Naive thymus-derived CD4-positive, alpha-beta T cell (primary cell): Measurements from ENCODE around the gene COL5A1. TPM values are rescaled to one million over a fixed set of nuclear protein-coding genes. Genes with fewer than 3 reads are reported as not detected.

Experiments
- ATAC-seq: fragments of 150-1000 bp; cut with Tn5 transposase; 2 replicates; pipeline ENCODE4 v1.10.0; 2021; ENCODE audit warnings: mild to moderate bottlenecking, moderate library complexity
- CTCF ChIA-PET: fragments of 350-600 bp; sonication (Branson Sonifier 250); formaldehyde crosslinking; loops from one replicate; lab custom pipeline; 2021; ENCODE audit warnings: antibody characterized with exemption; lab: Charles Lee
- POLR2A ChIA-PET: fragments of 350-600 bp; sonication (Branson Sonifier 250); formaldehyde crosslinking; loops from one replicate; lab custom pipeline; 2021; ENCODE audit warnings: antibody characterized with exemption, inconsistent platforms; lab: Charles Lee
- DNase-seq, 9 donors: peaks; one replicate each; pipeline versions ENCODE4 v3.0.0 to v3.0.0-alpha.2; 2020 to 2022; ENCODE audit warnings: mixed read lengths in 1 of 9
- H3K27ac ChIP-seq: one replicate; pipeline ENCODE4 v1.7.0; 2013; ENCODE audit warnings: mild to moderate bottlenecking, low read depth, low read length, moderate library complexity
- H3K27me3 ChIP-seq, 2 donors: one replicate each; pipeline ENCODE4 v1.7.0; 2013; ENCODE audit warnings: low read length in 2 of 2, mild to moderate bottlenecking in 2 of 2, moderate library complexity in 2 of 2; ENCODE audit not compliant: control insufficient read depth in 2 of 2, insufficient read depth in 2 of 2
- H3K36me3 ChIP-seq, 3 experiments: 1 replicate in 2 of 3; 2 replicates in 1 of 3; pipeline ENCODE4 v1.7.0; 2013; ENCODE audit warnings: low read length in 3 of 3, mild to moderate bottlenecking in 3 of 3, moderate library complexity in 1 of 3; ENCODE audit not compliant: insufficient read depth in 3 of 3, control insufficient read depth in 2 of 3
- H3K4me1 ChIP-seq, 2 donors: one replicate each; pipeline ENCODE4 v1.7.0; 2013; ENCODE audit warnings: low read length in 2 of 2, mild to moderate bottlenecking in 2 of 2, moderate library complexity in 1 of 2; ENCODE audit not compliant: control insufficient read depth in 2 of 2, insufficient read depth in 2 of 2
- H3K4me3 ChIP-seq: 2 replicates; pipeline ENCODE4 v1.7.0; 2013; ENCODE audit warnings: mild to moderate bottlenecking, low read length
- H3K9me3 ChIP-seq, 3 experiments: 1 replicate in 2 of 3; 2 replicates in 1 of 3; pipeline ENCODE4 v1.7.0; 2013; ENCODE audit warnings: low read length in 3 of 3; ENCODE audit not compliant: control insufficient read depth in 2 of 3
- H3K27ac Mint-ChIP-seq, 9 donors: one replicate each; pipeline ENCODE4 v1.8.0; 2020 to 2022; ENCODE audit warnings: mixed read lengths in 9 of 9, mild to moderate bottlenecking in 8 of 9, moderate library complexity in 5 of 9, inconsistent platforms in 2 of 9
- H3K27me3 Mint-ChIP-seq, 5 donors: one replicate each; pipeline ENCODE4 v1.8.0; 2021 to 2022; ENCODE audit warnings: mixed read lengths in 5 of 5, mild to moderate bottlenecking in 1 of 5
- H3K36me3 Mint-ChIP-seq, 5 donors: one replicate each; pipeline ENCODE4 v1.8.0; 2020 to 2022; ENCODE audit warnings: mixed read lengths in 5 of 5, mild to moderate bottlenecking in 3 of 5, inconsistent platforms in 1 of 5
- H3K4me1 Mint-ChIP-seq, 7 donors: one replicate each; pipeline ENCODE4 v1.8.0; 2020 to 2022; ENCODE audit warnings: mixed read lengths in 7 of 7, mild to moderate bottlenecking in 3 of 7, inconsistent platforms in 1 of 7
- H3K4me3 Mint-ChIP-seq, 10 donors: one replicate each; pipeline ENCODE4 v1.8.0; 2020 to 2022; ENCODE audit warnings: mild to moderate bottlenecking in 10 of 10, mixed read lengths in 10 of 10, moderate library complexity in 6 of 10, inconsistent platforms in 2 of 10
- H3K9me3 Mint-ChIP-seq, 11 donors: one replicate each; pipeline ENCODE4 v1.8.0; 2020 to 2022; ENCODE audit warnings: mixed read lengths in 11 of 11, mild to moderate bottlenecking in 4 of 11, inconsistent platforms in 1 of 11, moderate library complexity in 1 of 11
- intact Hi-C, 2 donors: fragments of 100-400 bp; cut with micrococcal nuclease; formaldehyde crosslinking; loops; one replicate each; pipeline ENCODE4 v1.15.1; 2023
- polyA plus RNA-seq, 2 donors: library from polyadenylated mRNA; unstranded; fragments of 300-500 nt; fragmentation: Illumina TruSeq; gene quantifications; one replicate each; pipeline ENCODE4 v1.2.3, GENCODE V29; 2021
- total RNA-seq, 6 experiments: library from RNA in 5 of 6; stranded (reverse) in 5 of 6; gene quantifications; 1 replicate in 5 of 6; 2 replicates in 1 of 6; pipeline ENCODE4 v1.2.3 and lab custom pipeline; 2021 to 2026

The COL5A1 gene
- total and polyA plus RNA-seq, 7 experiments from 2014 or later: 0.16 to 0.56 (median 0.24) TPM; not detected in 2

- H3K27me3 ChIP-seq: no peaks in the 10 kb centered on the region
- H3K9me3 ChIP-seq: no peaks in the 10 kb centered on the region
- ChIA-PET POLR2A (no interaction called here), CTCF (no interaction called here)
- peaks cover 0 to 6% (median 0%) of the 10 kb centered on the region in 11 donors for H3K9me3 Mint-ChIP-seq
- ATAC-seq (no peak), DNase-seq (no peak)
- no peaks in the 10 kb centered on the region for H3K36me3 ChIP-seq
- no peaks in the 10 kb centered on the region for H3K4me1 ChIP-seq
- H3K27me3 Mint-ChIP-seq: peaks cover 0 to 11% (median 0%) of the 10 kb centered on the region in 5 donors
- no peak overlapping the region for H3K4me3 Mint-ChIP-seq
- no peak overlapping the region for H3K27ac ChIP-seq
- peaks cover 0 to 4% (median 0%) of the 10 kb centered on the region in 7 donors for H3K4me1 Mint-ChIP-seq
- H3K4me3 ChIP-seq: no peak overlapping the region
- intact Hi-C loops: no loop called here
- H3K36me3 Mint-ChIP-seq: no peaks in the 10 kb centered on the region
- no peak overlapping the region for H3K27ac Mint-ChIP-seq
Observed at GRCh38 chr9:134867917-134868750, 226.5 kb downstream of the COL5A1 start.

- ChIA-PET POLR2A (no interaction called here), CTCF (no interaction called here)
- Histone ChIP-seq H3K9me3 (no peaks in the 10 kb centered on the region), H3K4me3 (no peak overlapping the region), H3K27me3 (no peaks in the 10 kb centered on the region), H3K4me1 (no peaks in the 10 kb centered on the region), H3K27ac (no peak overlapping the region), H3K36me3 (no peaks in the 10 kb centered on the region)
- no peak for DNase-seq
- H3K27ac Mint-ChIP-seq: no peak overlapping the region
- no peak overlapping the region for H3K4me3 Mint-ChIP-seq
- no peak for ATAC-seq
- H3K36me3 Mint-ChIP-seq: no peaks in the 10 kb centered on the region
- peaks cover 0 to 6% (median 0%) of the 10 kb centered on the region in 11 donors for H3K9me3 Mint-ChIP-seq
- intact Hi-C loops: no loop called here
- H3K27me3 Mint-ChIP-seq: peaks cover 0 to 11% (median 0%) of the 10 kb centered on the region in 5 donors
- H3K4me1 Mint-ChIP-seq: peaks cover 0 to 4% (median 0%) of the 10 kb centered on the region in 7 donors
Observed at GRCh38 chr9:134868751-134869553, 227.3 kb downstream of the COL5A1 start.

GRCh38 chr9:134869554-134870300 is 228.1 kb downstream of the COL5A1 start:
- H3K36me3 ChIP-seq: no peaks in the 10 kb centered on the region
- no peaks in the 10 kb centered on the region for H3K27me3 ChIP-seq
- ATAC-seq: no peak
- POLR2A ChIA-PET: no interaction called here
- H3K27ac ChIP-seq: no peak overlapping the region
- CTCF ChIA-PET: no interaction called here
- Mint-ChIP-seq H3K36me3 (no peaks in the 10 kb centered on the region), H3K27me3 (peaks cover 0 to 11% (median 0%) of the 10 kb centered on the region in 5 donors), H3K27ac (no peak overlapping the region), H3K4me1 (peaks cover 0 to 4% (median 0%) of the 10 kb centered on the region in 7 donors), H3K9me3 (peaks cover 0 to 6% (median 0%) of the 10 kb centered on the region in 11 donors), H3K4me3 (no peak overlapping the region)
- H3K4me1 ChIP-seq: no peaks in the 10 kb centered on the region
- H3K4me3 ChIP-seq: no peak overlapping the region
- no peaks in the 10 kb centered on the region for H3K9me3 ChIP-seq
- DNase-seq: no peak
- intact Hi-C loops: no loop called here

DNA sequence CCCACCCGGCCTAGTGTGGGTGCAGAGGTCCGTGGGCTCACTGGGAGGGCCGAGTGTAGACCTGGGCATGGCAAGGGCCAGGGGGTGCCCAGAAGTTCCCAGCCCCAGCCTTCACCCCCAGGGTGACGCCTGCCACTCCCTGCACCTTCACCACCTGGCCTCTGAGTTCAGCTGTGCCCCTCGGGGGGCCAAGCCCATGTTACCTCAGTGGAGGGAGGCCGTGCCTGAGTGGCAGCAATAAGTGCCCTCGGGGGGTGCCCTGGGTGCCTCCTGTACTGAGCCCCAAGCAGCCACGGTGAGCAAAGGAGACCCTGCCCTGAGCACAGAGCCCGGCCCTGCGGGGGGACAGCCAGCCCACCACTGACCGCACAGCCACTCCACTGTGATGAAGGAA is 228.7 kb downstream of the COL5A1 start:
- DNase-seq: no peak
- Histone ChIP-seq H3K9me3 (no peaks in the 10 kb centered on the region), H3K27me3 (no peaks in the 10 kb centered on the region), H3K4me3 (no peak overlapping the region), H3K27ac (no peak overlapping the region), H3K4me1 (no peaks in the 10 kb centered on the region), H3K36me3 (no peaks in the 10 kb centered on the region)
- POLR2A ChIA-PET: no interaction called here
- H3K9me3 Mint-ChIP-seq: peaks cover 0 to 6% (median 0%) of the 10 kb centered on the region in 11 donors
- intact Hi-C loops: no loop called here
- ATAC-seq: no peak
- H3K27ac Mint-ChIP-seq: no peak overlapping the region
- H3K36me3 Mint-ChIP-seq: no peaks in the 10 kb centered on the region
- CTCF ChIA-PET: no interaction called here
- H3K4me3 Mint-ChIP-seq: no peak overlapping the region
- peaks cover 0 to 4% (median 0%) of the 10 kb centered on the region in 7 donors for H3K4me1 Mint-ChIP-seq
- peaks cover 0 to 11% (median 0%) of the 10 kb centered on the region in 5 donors for H3K27me3 Mint-ChIP-seq

DNA sequence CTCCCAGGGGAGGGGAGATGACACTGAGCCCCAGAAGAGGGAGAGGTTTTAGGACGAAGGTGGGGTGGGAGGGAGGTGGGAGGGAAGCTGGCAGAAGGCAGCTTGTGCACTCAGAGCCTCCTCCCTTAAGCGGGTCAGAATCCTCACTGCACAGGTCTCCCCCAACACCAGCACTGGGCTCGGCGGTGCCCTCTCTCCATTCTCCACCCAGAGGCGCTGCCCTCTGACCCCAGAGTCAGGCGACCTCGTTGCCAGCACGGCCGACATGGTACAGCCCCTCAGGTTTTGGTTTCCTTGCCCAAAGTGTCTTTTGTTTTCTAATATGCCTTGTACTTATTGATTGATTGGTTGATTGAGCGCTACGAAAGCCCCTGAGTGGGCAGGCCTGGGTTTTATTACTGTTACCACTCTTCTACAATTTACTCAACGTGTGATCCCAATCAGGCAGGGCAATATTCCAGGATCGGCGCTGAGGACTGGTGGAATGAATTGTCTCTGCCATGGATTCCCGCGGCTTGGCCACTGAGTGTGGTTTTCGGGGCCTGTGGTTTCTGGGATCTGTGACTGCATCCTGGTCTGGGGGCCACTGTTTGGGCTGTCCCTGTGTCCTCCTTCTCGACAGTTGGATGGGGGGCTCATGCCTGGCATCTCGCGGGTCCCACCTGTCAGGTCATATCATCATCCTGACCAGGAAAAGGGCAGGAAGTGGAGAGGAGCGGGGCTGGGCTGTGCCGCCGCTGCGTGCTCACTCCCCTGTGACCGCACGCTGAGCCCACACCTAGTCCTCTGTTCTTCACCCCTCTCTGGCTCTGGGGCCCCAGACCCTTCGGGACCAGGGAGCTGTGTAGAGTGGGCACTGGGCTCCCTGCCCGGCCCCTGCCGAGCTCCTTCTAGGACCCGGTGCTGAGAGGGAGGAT is 229.4 kb downstream of the COL5A1 start:
- no peak for DNase-seq
- Histone ChIP-seq H3K4me1 (no peaks in the 10 kb centered on the region), H3K9me3 (no peaks in the 10 kb centered on the region), H3K27me3 (no peaks in the 10 kb centered on the region), H3K36me3 (no peaks in the 10 kb centered on the region), H3K4me3 (no peak overlapping the region), H3K27ac (no peak overlapping the region)
- Mint-ChIP-seq H3K27me3 (peaks cover 0 to 11% (median 0%) of the 10 kb centered on the region in 5 donors), H3K9me3 (peaks cover 0 to 6% (median 0%) of the 10 kb centered on the region in 11 donors), H3K4me1 (peaks cover 0 to 4% (median 0%) of the 10 kb centered on the region in 7 donors), H3K27ac (no peak overlapping the region), H3K4me3 (no peak overlapping the region), H3K36me3 (no peaks in the 10 kb centered on the region)
- CTCF ChIA-PET: no interaction called here
- intact Hi-C loops: no loop called here
- no peak for ATAC-seq
- POLR2A ChIA-PET: no interaction called here
